ENCODE results near the gene DPM1. TPM values are rescaled to one million over a fixed set of nuclear protein-coding genes. Genes with fewer than 3 reads are reported as not detected.

The DPM1 gene
- total RNA-seq, 4 donors from 2014 or later: 3.2 to 42.9 (median 38.4) TPM

DNA sequence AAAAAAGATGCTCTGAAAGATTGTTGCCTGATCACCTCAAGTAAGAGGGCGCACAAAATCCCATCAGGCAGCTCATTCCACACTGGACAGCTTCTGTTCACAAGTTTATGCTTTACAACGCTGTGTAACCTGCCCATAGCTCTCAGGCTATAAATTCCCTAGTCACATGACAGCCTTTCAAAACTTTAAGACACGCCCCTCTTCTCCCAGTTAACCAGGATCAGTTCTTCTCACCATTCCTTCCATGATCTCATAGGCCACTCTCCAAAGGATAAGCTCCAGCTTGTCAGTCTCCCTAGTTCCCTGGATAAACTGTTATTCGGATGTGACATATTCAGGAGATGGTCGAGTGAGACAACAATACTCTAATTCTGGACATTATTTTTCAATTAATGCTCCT lies 42.1 kb downstream of the DPM1 start:
- TF ChIP-seq EP300 (IDR thresholded peaks at IDR 0.05; ENCODE audit: low read depth) (no peak), POLR2AphosphoS5 (IDR thresholded peaks at IDR 0.05) (peak in 1 of 3 donors; percentile 11)
- Histone ChIP-seq H3K4me3 (no peak overlapping the region), H3K27me3 (no peaks in the 10 kb centered on the region), H3K27ac (peak overlapping the region in 3 of 4 donors; percentile 22 to 45 (median 42)), H3K36me3 (no peaks in the 10 kb centered on the region), H3K9me3 (no peaks in the 10 kb centered on the region), H3K4me1 (peaks cover 22 to 86% (median 45%) of the 10 kb centered on the region in 4 donors)
- intact Hi-C loops (cut with DNase I; ENCODE audit: low total_unique reads) (no loop called here), in situ Hi-C loops (cut with MboI; ENCODE audit: low pct_ligation_motif_present in 1 of 4, low pct_unique_long_range_greater_than_20kb in 1 of 4, low sequenced_read_pairs in 3 of 4) (no loop called here)
- DNase-seq: no peak
- WGBS, 2 donors (ENCODE audit: low coverage in 1 of 2): 38 to 39% methylated on average over 5 of the region's 5 CpGs

DNA sequence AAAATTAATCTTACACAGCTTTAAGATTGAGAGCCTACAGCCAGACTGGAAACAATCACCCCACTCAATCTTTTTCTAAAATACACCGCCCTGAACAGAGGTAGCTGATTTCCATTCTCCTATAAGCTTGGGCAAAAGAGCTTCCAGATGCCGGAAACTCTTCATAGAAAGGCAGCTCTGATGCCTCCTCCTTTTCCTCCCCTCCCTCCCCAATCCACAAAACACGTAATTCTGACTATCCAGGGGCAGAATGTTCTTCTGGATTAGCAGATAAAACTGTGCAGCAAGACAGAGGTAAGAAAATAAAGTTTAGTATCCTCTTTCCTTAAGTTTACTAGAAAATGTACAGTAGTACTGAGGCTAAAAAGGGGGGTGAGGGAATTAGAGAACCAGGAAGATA lies 42.9 kb downstream of the DPM1 start:
- TF ChIP-seq, protein P1, sequence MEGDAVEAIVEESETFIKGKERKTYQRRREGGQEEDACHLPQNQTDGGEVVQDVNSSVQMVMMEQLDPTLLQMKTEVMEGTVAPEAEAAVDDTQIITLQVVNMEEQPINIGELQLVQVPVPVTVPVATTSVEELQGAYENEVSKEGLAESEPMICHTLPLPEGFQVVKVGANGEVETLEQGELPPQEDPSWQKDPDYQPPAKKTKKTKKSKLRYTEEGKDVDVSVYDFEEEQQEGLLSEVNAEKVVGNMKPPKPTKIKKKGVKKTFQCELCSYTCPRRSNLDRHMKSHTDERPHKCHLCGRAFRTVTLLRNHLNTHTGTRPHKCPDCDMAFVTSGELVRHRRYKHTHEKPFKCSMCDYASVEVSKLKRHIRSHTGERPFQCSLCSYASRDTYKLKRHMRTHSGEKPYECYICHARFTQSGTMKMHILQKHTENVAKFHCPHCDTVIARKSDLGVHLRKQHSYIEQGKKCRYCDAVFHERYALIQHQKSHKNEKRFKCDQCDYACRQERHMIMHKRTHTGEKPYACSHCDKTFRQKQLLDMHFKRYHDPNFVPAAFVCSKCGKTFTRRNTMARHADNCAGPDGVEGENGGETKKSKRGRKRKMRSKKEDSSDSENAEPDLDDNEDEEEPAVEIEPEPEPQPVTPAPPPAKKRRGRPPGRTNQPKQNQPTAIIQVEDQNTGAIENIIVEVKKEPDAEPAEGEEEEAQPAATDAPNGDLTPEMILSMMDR (IDR thresholded peaks at IDR 0.05): no peak
- TF ChIP-seq EP300 (IDR thresholded peaks at IDR 0.05; ENCODE audit: low read depth): no peak
- no peak for TF ChIP-seq POLR2AphosphoS5 (IDR thresholded peaks at IDR 0.05)
- TF ChIP-seq POLR2A (IDR thresholded peaks at IDR 0.05): no peak
- in situ Hi-C loops (cut with MboI; ENCODE audit: low pct_ligation_motif_present in 1 of 4, low pct_unique_long_range_greater_than_20kb in 1 of 4, low sequenced_read_pairs in 3 of 4) (no loop called here), intact Hi-C loops (cut with DNase I; ENCODE audit: low total_unique reads) (no loop called here)
- Histone ChIP-seq H3K4me1 (peaks cover 19 to 86% (median 45%) of the 10 kb centered on the region in 4 donors), H3K36me3 (no peaks in the 10 kb centered on the region), H3K27ac (peak overlapping the region in 3 of 4 donors; percentile 22 to 45 (median 42)), H3K27me3 (no peaks in the 10 kb centered on the region), H3K4me3 (no peak overlapping the region), H3K9me3 (no peaks in the 10 kb centered on the region)
- DNase-seq: no peak
- 47 to 51% methylated on average over 3 of the region's 3 CpGs for WGBS, 2 donors (ENCODE audit: low coverage in 1 of 2)

DNA sequence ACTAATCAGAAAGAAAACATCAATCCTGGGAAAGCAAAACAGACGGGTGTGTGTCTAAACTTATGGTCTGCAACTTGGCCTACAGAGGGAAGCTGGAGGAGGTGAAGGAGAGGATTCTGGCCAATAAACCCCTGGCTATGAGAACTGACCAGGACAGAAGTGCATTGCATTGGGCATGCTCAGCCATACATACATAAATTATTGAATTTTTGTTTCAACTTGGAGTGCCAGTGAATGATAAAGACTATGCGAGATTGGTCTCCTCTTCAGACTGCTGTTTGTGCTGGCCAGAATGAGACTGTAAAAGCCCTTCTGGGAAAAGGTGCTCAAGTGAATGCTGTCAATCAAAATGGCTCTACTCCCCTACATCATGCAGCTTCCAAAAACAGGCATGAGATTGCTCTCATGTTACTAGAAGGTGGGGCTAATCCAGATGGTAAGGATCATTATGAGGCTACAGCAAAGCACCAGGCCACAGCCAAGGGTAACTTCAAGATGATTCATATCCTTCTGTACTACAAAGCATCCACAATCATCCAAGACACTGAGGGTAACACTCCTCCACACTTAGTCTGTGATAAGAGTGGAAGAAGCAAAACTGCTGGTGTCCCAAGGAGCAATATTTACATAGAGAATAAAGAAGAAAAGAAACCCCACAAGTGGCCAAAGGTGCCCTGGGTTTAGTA lies 44.5 kb downstream of the DPM1 start:
- Histone ChIP-seq H3K27ac (no peak overlapping the region), H3K4me3 (no peak overlapping the region), H3K4me1 (peaks cover 19 to 71% (median 35%) of the 10 kb centered on the region in 4 donors), H3K27me3 (no peaks in the 10 kb centered on the region), H3K36me3 (no peaks in the 10 kb centered on the region), H3K9me3 (no peaks in the 10 kb centered on the region)
- in situ Hi-C loops (cut with MboI; ENCODE audit: low pct_ligation_motif_present in 1 of 4, low pct_unique_long_range_greater_than_20kb in 1 of 4, low sequenced_read_pairs in 3 of 4): no loop called here
- TF ChIP-seq POLR2AphosphoS5 (IDR thresholded peaks at IDR 0.05): no peak
- 50 to 58% methylated on average over 1 to 2 of the region's 2 CpGs for WGBS, 2 donors (ENCODE audit: low coverage in 1 of 2)
- DNase-seq: no peak
- intact Hi-C loops (cut with DNase I; ENCODE audit: low total_unique reads): no loop called here

DNA sequence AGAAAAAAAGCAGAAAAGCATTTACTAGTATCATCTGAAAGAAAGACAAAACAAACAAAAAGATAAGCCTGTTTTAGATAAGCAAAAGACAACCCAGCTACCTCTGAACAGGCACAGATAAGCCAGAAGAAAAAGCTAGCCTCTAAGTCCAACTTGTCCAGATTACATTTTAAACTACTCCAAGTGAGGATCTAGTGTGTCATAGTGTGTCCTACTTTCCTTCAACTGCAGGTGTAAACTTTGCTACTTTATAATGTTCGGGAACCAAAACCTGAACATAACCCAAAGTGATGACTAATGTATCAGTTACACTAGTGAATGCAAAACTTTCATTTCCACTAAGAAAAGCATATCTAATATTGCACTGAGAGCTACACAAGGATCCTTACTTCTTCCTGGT lies 46.6 kb downstream of the DPM1 start:
- TF ChIP-seq, protein P1 (IDR thresholded peaks at IDR 0.05): no peak
- no peak for TF ChIP-seq POLR2A (IDR thresholded peaks at IDR 0.05)
- TF ChIP-seq EP300 (IDR thresholded peaks at IDR 0.05; ENCODE audit: low read depth): no peak
- no peak for TF ChIP-seq POLR2AphosphoS5 (IDR thresholded peaks at IDR 0.05)
- no peaks in the 10 kb centered on the region for H3K36me3 ChIP-seq
- peaks cover 12 to 53% (median 23%) of the 10 kb centered on the region in 4 donors for H3K4me1 ChIP-seq
- in situ Hi-C loops (cut with MboI; ENCODE audit: low pct_ligation_motif_present in 1 of 4, low pct_unique_long_range_greater_than_20kb in 1 of 4, low sequenced_read_pairs in 3 of 4) (no loop called here), intact Hi-C loops (cut with DNase I; ENCODE audit: low total_unique reads) (no loop called here)
- H3K9me3 ChIP-seq: no peaks in the 10 kb centered on the region
- H3K27me3 ChIP-seq: no peaks in the 10 kb centered on the region
- H3K27ac ChIP-seq: no peak overlapping the region
- DNase-seq: no peak
- no peak overlapping the region for H3K4me3 ChIP-seq
- 46 to 57% methylated on average over 1 of the region's 1 CpG for WGBS, 2 donors (ENCODE audit: low coverage in 1 of 2)

DNA sequence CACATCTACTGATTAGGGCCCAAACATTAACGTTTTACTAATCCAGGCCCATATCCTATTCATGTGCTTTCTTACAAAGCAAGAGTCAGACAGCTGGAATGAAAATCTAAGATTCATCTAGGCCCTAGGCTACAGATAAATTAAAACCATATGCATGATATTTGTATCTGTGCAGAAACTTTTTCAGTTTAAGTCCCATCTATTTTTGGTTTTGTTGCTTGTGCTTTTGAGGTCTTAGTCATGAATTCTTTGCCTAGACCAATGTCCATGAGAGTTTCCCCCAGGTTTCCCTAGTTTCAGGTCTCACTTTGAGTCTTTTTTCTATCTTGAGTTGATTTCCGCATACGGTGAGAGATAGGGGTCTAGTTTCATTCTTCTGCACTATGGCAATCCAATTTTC lies 47.3 kb downstream of the DPM1 start:
- H3K36me3 ChIP-seq: no peaks in the 10 kb centered on the region
- H3K4me3 ChIP-seq: no peak overlapping the region
- TF ChIP-seq POLR2AphosphoS5 (IDR thresholded peaks at IDR 0.05) (no peak), EP300 (IDR thresholded peaks at IDR 0.05; ENCODE audit: low read depth) (no peak), POLR2A (IDR thresholded peaks at IDR 0.05) (no peak)
- TF ChIP-seq, protein P1 (IDR thresholded peaks at IDR 0.05): no peak
- no peaks in the 10 kb centered on the region for H3K27me3 ChIP-seq
- in situ Hi-C loops (cut with MboI; ENCODE audit: low pct_ligation_motif_present in 1 of 4, low pct_unique_long_range_greater_than_20kb in 1 of 4, low sequenced_read_pairs in 3 of 4): no loop called here
- H3K4me1 ChIP-seq: peaks cover 5 to 46% (median 16%) of the 10 kb centered on the region in 4 donors
- WGBS, 2 donors (ENCODE audit: low coverage in 1 of 2): 70 to 75% methylated on average over 3 of the region's 3 CpGs
- intact Hi-C loops (cut with DNase I; ENCODE audit: low total_unique reads): no loop called here
- no peaks in the 10 kb centered on the region for H3K9me3 ChIP-seq
- H3K27ac ChIP-seq: no peak overlapping the region
- no peak for DNase-seq
